Posterior cingulate gyrus (tissue), 11 donors: ENCODE data around the gene CADM1.
A peak's percentile ranks its signal among the peaks of the same experiment; 100 is the strongest.

Experiments
- DNase-seq, 10 donors: peaks; one replicate each; pipeline versions ENCODE4 v3.0.0 to v3.0.0-alpha.2; 2020 to 2021; ENCODE audit warnings: mixed read lengths in 3 of 10
- intact Hi-C: fragments of 100-400 bp; cut with DNase I; formaldehyde crosslinking; loops from one replicate; pipeline ENCODE4 v1.15.1; 2023

The CADM1 gene

GRCh38 chr11:115504276-115505158 is at the start of gene CADM1:
TSS of gene CADM1 (minus strand) at chr11:115504415.
- DNase-seq, result peak; percentile 97 to 100 (median 100)
- intact Hi-C loops, result no loop called here

GRCh38 chr11:115552773-115553438 is 48.7 kb upstream of the CADM1 start:
- intact Hi-C loops, result no loop called here
- no peak for DNase-seq

GRCh38 chr11:115552151-115552772 is 48.0 kb upstream of the CADM1 start:
- DNase-seq, result no peak
- intact Hi-C loops, result no loop called here

GRCh38 chr11:115550291-115551059 is 46.3 kb upstream of the CADM1 start:
- DNase-seq, result no peak
- intact Hi-C loops, result no loop called here

- intact Hi-C loops, result no loop called here
These were observed 44.8 kb upstream of the CADM1 start for GRCh38 chr11:115548878-115549528.

GRCh38 chr11:115545581-115546210 is 41.5 kb upstream of the CADM1 start:
- DNase-seq, result no peak
- intact Hi-C loops, result no loop called here

More at GRCh38 chr11:115548878-115549528, 44.8 kb upstream of the CADM1 start:
- DNase-seq, result no peak

- intact Hi-C loops, result no loop called here
These were observed 40.3 kb upstream of the CADM1 start for GRCh38 chr11:115544422-115544948.

GRCh38 chr11:115541518-115541917 is 37.3 kb upstream of the CADM1 start:
- DNase-seq, result no peak
- intact Hi-C loops, result no loop called here

More at GRCh38 chr11:115544422-115544948, 40.3 kb upstream of the CADM1 start:
- DNase-seq, result no peak

- intact Hi-C loops, result no loop called here
- DNase-seq, result no peak
These were observed 35.6 kb upstream of the CADM1 start for GRCh38 chr11:115539844-115540243.

- intact Hi-C loops, result no loop called here
- DNase-seq, result no peak
These were observed 31.6 kb upstream of the CADM1 start for GRCh38 chr11:115535781-115536180.

GRCh38 chr11:115530752-115531151 is 26.5 kb upstream of the CADM1 start:
- peak in 2 of 10 donors; percentile 17 to 23 for DNase-seq
- intact Hi-C loops, result no loop called here

GRCh38 chr11:115528225-115528624 is 24.0 kb upstream of the CADM1 start:
- no peak for DNase-seq
- intact Hi-C loops, result no loop called here

- DNase-seq, result no peak
- intact Hi-C loops, result no loop called here
These were observed 23.4 kb upstream of the CADM1 start for GRCh38 chr11:115527534-115528125.

GRCh38 chr11:115525531-115526006 is 21.4 kb upstream of the CADM1 start:
- no peak for DNase-seq
- intact Hi-C loops, result no loop called here

- intact Hi-C loops, result no loop called here
These were observed 20.4 kb upstream of the CADM1 start for GRCh38 chr11:115524572-115524971.

GRCh38 chr11:115523727-115524399 is 19.6 kb upstream of the CADM1 start:
- intact Hi-C loops, result no loop called here
- DNase-seq, result no peak

More at GRCh38 chr11:115524572-115524971, 20.4 kb upstream of the CADM1 start:
- DNase-seq, result no peak

GRCh38 chr11:115522302-115522701 is 18.1 kb upstream of the CADM1 start:
- no peak for DNase-seq
- intact Hi-C loops, result no loop called here

GRCh38 chr11:115521825-115522224 is 17.6 kb upstream of the CADM1 start:
- intact Hi-C loops, result no loop called here
- DNase-seq, result no peak
